Measurements from ENCODE around the gene CPS1. TPM values are rescaled to one million over a fixed set of nuclear protein-coding genes. Genes with fewer than 3 reads are reported as not detected.

The CPS1 gene
- total RNA-seq, 1 experiment from 2014 or later: 9.0 TPM

DNA sequence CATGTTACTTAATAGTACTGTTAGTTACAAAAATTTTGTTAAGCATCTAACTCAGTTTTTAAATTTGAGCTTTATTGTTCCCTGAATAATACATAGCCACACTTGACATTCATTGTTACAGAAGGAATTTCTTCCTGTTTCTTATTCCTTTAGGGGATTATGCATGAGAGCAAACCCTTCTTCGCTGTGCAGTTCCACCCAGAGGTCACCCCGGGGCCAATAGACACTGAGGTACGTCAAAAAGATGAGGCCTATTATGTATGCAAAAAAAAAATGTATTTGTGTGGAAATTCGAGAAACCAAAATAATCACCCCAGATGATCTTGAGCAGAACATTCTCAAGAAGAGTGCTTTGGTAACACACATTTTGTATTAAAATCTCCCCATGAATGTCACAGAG lies 36.3 kb downstream of the CPS1 start (continued):
- TF ChIP-seq, protein P1, sequence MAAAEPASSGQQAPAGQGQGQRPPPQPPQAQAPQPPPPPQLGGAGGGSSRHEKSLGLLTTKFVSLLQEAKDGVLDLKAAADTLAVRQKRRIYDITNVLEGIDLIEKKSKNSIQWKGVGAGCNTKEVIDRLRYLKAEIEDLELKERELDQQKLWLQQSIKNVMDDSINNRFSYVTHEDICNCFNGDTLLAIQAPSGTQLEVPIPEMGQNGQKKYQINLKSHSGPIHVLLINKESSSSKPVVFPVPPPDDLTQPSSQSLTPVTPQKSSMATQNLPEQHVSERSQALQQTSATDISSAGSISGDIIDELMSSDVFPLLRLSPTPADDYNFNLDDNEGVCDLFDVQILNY (CRISPR knock-in tag; IDR thresholded peaks at IDR 0.05): no peak
- TF ChIP-seq OVOL2 (CRISPR knock-in tag; IDR thresholded peaks at IDR 0.05; ENCODE audit: borderline replicate concordance) (no peak), RORB (CRISPR knock-in tag; IDR thresholded peaks at IDR 0.05) (no peak), ZNF121 (CRISPR knock-in tag; IDR thresholded peaks at IDR 0.05) (no peak), ZNF232 (CRISPR knock-in tag; IDR thresholded peaks at IDR 0.05) (no peak)
- TF ChIP-seq, protein P2, sequence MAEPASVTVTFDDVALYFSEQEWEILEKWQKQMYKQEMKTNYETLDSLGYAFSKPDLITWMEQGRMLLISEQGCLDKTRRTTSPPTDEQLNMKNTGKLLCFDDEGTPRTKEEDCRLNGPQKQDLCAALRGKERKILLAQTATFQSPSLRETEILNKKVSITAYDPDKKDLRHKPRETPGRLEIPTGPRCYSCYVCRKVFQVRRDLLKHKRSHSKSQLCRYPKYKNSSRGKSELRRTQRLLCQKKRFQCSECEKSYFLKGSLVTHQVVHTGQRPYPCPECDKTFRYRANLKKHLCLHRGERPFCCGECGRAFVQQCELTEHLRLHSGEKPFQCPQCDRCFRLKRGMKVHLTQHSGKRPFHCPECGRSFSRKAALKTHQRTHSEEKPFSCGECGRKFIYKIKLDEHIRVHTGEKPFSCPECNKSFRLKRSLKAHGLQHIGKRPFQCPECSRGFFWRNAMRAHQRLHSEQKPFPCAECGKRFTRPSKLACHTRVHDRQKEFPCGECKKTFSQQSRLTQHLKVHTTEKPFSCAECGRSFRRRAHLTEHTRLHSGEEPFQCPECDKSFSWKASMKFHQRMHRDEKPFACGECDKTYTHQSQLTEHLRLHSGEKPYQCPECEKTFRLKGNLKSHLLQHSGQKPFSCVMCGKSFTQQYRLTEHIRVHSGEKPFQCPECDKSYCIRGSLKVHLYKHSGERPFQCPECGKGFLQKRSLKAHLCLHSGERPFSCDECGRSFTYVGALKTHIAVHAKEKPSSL (CRISPR knock-in tag; conservative IDR thresholded peaks at IDR 0.05): no peak
- TF ChIP-seq, protein P3, sequence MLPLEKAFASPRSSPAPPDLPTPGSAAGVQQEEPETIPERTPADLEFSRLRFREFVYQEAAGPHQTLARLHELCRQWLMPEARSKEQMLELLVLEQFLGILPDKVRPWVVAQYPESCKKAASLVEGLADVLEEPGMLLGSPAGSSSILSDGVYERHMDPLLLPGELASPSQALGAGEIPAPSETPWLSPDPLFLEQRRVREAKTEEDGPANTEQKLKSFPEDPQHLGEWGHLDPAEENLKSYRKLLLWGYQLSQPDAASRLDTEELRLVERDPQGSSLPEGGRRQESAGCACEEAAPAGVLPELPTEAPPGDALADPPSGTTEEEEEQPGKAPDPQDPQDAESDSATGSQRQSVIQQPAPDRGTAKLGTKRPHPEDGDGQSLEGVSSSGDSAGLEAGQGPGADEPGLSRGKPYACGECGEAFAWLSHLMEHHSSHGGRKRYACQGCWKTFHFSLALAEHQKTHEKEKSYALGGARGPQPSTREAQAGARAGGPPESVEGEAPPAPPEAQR (CRISPR knock-in tag; IDR thresholded peaks at IDR 0.05): no peak
- TF ChIP-seq, protein P4, sequence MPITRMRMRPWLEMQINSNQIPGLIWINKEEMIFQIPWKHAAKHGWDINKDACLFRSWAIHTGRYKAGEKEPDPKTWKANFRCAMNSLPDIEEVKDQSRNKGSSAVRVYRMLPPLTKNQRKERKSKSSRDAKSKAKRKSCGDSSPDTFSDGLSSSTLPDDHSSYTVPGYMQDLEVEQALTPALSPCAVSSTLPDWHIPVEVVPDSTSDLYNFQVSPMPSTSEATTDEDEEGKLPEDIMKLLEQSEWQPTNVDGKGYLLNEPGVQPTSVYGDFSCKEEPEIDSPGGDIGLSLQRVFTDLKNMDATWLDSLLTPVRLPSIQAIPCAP (CRISPR knock-in tag; IDR thresholded peaks at IDR 0.05): no peak

DNA sequence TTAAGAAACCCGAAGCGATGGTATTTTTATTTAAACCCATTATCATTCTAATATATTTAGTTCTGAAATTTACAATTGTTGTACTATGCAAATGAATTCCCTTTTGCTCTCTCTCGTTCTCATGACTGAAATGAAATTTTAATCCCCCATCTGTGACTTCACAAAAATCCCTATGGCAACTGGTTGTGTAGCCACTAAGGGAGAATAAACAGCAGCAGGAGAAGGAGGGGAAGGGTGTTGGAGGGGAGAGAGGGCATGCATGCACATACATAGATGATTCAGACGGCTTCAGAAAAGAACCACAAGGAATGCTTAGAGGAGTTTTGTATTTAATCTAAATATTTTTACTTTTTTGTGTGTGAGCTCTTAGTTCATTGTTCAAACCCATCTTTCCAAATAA lies 36.8 kb downstream of the CPS1 start:
- no peak overlapping the region for H3K4me3 Mint-ChIP-seq
- DNase-seq (ENCODE audit: low spot score) (no peak), ATAC-seq (0 out of 2 replicates have a peak, but pooled peaks have one; percentile 71)
- H3K27ac Mint-ChIP-seq: peak overlapping the region; percentile 83; the same call in 1 of the 2 replicates
- CTCF ChIA-PET: interaction anchor here (1.9 kb wide), 1 partner anchor 90 kb away, joined by 5 read pairs; no protein-coding TSS in a partner anchor
- H3K4me1 Mint-ChIP-seq: peaks cover 13% of the 10 kb centered on the region
- POLR2A ChIA-PET: no interaction called here
- H3K36me3 Mint-ChIP-seq: peaks cover 6% of the 10 kb centered on the region
- TF ChIP-seq SOX15 (CRISPR knock-in tag; IDR thresholded peaks at IDR 0.05) (no peak), ZNF121 (CRISPR knock-in tag; IDR thresholded peaks at IDR 0.05) (no peak), ETV6 (CRISPR knock-in tag; IDR thresholded peaks at IDR 0.05) (no peak), MXD4 (CRISPR knock-in tag; IDR thresholded peaks at IDR 0.05; ENCODE audit: borderline replicate concordance) (no peak)
- TF ChIP-seq, protein P5, sequence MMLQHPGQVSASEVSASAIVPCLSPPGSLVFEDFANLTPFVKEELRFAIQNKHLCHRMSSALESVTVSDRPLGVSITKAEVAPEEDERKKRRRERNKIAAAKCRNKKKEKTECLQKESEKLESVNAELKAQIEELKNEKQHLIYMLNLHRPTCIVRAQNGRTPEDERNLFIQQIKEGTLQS (CRISPR knock-in tag; conservative IDR thresholded peaks at IDR 0.05): no peak
- H3K9me3 Mint-ChIP-seq: peaks cover 7% of the 10 kb centered on the region
- no peaks in the 10 kb centered on the region for H3K27me3 Mint-ChIP-seq (ENCODE audit: low read depth)

DNA sequence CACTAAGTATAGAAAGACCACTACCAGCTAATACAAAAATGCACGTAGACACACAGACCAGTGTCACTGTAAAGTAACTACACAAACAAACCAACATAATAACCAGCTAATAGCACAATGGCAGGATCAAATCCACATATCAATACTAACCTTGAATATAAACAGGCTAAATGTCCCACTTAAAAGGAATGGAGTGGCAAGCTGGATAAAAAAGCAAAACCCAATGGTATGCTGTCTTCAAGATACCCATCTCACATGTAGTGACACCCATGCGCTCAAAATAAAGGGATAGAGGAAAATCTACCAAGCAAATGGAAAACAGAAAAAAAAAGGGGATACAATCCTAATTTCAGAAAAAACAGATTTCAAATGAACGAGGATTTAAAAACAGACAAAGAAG lies 41.8 kb downstream of the CPS1 start:
- CTCF ChIA-PET: no interaction called here
- Mint-ChIP-seq H3K27ac (no peak overlapping the region), H3K4me3 (no peak overlapping the region), H3K36me3 (peaks cover 17% of the 10 kb centered on the region), H3K27me3 (ENCODE audit: low read depth) (no peaks in the 10 kb centered on the region), H3K4me1 (peaks cover 2% of the 10 kb centered on the region), H3K9me3 (peaks cover 17% of the 10 kb centered on the region)
- no peak for ATAC-seq
- POLR2A ChIA-PET: no interaction called here
- no peak for DNase-seq (ENCODE audit: low spot score)
- TF ChIP-seq ELF4 (CRISPR knock-in tag; IDR thresholded peaks at IDR 0.05; ENCODE audit: low read depth): no peak
- no peak for TF ChIP-seq TP53 (CRISPR knock-in tag; IDR thresholded peaks at IDR 0.05)
- TF ChIP-seq, protein P1 (CRISPR knock-in tag; IDR thresholded peaks at IDR 0.05): no peak
- TF ChIP-seq, protein P6, sequence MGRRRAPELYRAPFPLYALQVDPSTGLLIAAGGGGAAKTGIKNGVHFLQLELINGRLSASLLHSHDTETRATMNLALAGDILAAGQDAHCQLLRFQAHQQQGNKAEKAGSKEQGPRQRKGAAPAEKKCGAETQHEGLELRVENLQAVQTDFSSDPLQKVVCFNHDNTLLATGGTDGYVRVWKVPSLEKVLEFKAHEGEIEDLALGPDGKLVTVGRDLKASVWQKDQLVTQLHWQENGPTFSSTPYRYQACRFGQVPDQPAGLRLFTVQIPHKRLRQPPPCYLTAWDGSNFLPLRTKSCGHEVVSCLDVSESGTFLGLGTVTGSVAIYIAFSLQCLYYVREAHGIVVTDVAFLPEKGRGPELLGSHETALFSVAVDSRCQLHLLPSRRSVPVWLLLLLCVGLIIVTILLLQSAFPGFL (CRISPR knock-in tag; IDR thresholded peaks at IDR 0.05; ENCODE audit: borderline replicate concordance): no peak
- TF ChIP-seq, protein P7, sequence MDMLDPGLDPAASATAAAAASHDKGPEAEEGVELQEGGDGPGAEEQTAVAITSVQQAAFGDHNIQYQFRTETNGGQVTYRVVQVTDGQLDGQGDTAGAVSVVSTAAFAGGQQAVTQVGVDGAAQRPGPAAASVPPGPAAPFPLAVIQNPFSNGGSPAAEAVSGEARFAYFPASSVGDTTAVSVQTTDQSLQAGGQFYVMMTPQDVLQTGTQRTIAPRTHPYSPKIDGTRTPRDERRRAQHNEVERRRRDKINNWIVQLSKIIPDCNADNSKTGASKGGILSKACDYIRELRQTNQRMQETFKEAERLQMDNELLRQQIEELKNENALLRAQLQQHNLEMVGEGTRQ (CRISPR knock-in tag; IDR thresholded peaks at IDR 0.05): no peak
- no peak for TF ChIP-seq SOX15 (CRISPR knock-in tag; IDR thresholded peaks at IDR 0.05)
- no peak for TF ChIP-seq ZBTB21 (CRISPR knock-in tag; IDR thresholded peaks at IDR 0.05; ENCODE audit: borderline replicate concordance)
